Stimulated activated CD8-positive, alpha-beta memory T cell treated with anti-CD3 and anti-CD28 coated beads, Interleukin-12 subunit alpha, Interleukin-12 subunit beta, amount 100 ng/mL, for 4 hours (primary cell): ENCODE results near the gene CROCC2.

Source experiments
- DNase-seq: peaks from one replicate; pipeline ENCODE4 v3.0.0-alpha.2; 2020; ENCODE audit warnings: low read depth

Gene CROCC2

DNA sequence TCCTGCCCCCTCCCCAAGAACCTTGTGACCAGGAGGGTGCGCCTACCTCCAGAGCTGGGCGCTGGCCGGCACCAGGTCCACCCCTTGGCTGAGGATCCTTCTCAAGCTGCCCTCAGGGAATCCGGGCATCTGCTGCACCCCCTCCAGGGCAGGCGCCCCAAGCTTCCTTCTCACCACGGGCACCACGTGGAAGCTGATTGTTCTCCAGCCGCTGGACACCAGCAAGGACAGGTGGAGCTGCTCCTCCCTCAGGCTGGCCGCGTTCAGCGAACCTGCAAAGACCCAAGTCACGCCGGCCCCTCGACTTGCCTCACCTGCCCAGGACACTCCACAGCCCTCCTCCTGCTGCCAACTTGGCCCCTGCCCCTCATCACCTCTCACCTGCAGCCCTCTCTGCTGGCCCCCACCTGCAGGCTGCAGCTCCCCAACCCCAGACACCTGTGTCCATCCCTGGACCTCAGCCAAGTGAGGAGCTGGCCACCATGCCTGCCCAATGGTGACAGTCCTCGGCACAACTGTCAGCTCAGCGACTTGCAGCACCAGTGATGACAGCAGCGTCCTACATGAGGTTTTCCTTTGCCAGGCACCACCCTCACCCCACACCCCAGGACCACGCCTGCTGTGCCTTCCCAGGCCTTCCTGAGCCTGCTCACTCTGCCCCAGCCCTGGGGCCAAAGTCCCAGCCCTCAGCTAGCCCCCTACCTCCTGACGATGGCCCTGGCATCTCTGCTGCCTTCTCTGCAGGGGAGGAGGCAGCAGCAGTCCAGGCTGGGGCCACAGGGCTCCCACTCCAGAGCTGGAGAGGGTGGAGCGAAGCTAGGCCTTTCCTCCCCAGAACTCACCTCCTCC, 14.4 kb upstream of the CROCC2 start:
- DNase-seq: no peak

- no peak for DNase-seq
Measured at GRCh38 chr2:240892356-240892755, 13.8 kb upstream of the CROCC2 start.

DNA sequence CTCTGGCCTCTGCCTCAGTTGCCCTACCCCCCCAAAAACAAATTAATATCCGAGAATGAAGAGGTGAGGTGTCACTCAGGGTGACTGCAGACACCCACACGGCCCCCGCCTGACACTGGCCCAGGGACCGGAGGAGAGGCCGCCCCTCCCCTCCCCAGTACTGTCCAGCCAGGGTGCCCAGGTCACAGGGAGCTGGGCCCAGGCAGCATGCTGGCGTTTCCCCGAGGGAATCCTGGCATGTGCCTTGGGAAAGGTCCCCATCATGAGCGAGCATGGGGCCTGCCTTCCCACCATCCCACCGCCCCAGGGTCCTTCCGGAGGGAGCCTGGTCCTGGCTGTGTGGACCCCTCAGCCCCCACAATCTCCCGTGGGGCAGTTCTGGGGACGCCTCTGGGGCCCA, 13.2 kb upstream of the CROCC2 start:
- no peak for DNase-seq

DNA sequence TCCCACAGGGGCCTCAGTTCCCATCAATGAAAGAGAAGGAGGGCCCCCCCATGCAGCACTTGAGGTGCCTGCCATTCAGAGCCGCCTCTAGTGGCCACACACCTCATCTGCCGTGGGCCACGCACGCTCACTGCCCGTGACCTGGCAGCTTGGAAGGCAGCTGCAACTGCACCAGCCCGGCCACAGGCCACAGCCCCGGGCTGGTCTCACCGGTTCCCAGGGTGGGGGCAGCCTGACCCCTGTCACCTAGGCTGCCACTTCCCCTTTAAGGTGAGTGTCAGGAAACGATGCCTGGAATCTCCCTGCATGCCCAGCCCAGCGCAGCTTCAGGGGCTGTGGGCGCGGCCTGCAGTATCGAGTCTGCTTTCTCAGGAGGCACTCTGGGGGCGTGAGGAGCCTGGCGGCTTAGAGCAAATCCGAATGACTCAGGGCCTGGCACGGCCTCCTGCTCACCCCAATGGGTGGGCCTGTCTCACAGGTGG, 12.7 kb upstream of the CROCC2 start:
- no peak for DNase-seq

- no peak for DNase-seq
Measured at GRCh38 chr2:240894006-240894405, 12.1 kb upstream of the CROCC2 start.

DNA sequence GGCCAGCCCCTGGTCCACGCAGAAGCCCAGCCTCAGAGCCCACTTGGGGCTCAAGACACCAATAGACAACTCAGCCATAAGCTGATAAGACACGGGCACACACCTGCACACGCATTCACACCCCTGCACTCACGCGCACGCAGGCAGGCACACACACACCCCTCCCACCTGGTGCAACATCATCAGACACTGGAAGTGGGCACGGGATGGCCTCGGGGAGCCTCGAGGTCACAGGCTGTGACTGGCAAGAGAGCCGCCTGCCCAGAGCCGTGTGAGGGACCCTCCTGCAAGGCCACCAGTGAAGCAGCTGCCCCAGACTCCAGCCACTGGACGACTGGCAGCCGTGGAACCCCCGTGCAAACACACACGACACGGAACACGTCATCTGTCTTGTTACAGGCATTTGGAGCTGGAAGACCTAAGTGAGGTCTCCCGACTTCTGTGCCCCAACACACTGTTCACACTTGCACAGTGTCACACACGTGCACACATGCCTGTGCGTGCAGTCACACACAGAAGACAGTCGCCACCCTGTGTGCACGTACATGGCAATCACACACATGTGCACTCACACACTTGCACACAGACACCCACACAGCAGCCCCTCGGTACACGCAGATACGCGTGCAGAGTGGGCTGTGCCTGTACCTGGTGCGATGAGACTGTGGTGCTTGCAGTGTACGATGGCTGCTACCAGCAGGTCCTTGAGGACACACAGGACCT, 11.1 kb upstream of the CROCC2 start:
- DNase-seq: no peak

DNA sequence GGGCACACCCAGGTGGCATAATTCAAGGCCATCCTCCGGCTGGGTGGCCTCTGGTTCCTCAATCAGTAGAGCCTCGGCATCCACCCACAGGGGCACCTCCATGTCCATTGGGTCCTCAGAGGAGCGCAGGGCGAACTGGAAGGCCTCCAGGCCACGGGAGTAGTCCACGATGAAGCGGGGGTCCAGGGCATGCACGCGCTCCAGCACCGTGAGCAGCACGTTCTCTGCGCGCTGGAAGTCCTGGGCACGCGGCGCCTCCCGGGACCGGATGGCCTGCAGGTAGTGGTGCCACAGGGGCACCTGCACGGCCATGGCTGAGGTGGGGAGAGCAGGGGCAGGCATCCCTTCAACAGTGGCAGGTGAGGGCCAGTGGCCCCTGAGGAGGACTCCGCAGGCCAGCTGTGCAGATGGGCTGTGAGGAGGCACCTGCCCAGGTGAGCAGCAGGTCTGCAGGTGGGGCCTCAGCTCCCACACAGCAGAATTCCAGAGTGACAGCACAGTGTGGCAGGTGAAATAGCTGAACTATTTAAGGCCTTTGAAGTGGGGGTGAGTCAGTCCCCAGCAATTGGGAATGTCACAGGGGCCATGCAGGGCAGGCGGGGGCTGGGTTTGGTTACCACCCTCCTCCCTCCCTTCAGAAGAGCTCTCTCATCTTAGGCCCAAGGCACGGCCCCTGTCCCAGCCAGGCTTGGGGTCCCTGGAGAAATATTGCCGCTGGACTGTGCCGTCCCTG, 10.3 kb upstream of the CROCC2 start, which contains the start of gene MAB21L4:
MAB21L4 (minus strand) TSS at position 501 of the 733 bp plus-strand sequence; CDS start at position 342, 159 bp downstream.
- no peak for DNase-seq

GRCh38 chr2:240896394-240896793, 9.7 kb upstream of the CROCC2 start:
- DNase-seq: no peak

GRCh38 chr2:240896871-240897692, 9.1 kb upstream of the CROCC2 start:
- no peak for DNase-seq

GRCh38 chr2:240898108-240898730, 7.9 kb upstream of the CROCC2 start:
- no peak for DNase-seq

DNA sequence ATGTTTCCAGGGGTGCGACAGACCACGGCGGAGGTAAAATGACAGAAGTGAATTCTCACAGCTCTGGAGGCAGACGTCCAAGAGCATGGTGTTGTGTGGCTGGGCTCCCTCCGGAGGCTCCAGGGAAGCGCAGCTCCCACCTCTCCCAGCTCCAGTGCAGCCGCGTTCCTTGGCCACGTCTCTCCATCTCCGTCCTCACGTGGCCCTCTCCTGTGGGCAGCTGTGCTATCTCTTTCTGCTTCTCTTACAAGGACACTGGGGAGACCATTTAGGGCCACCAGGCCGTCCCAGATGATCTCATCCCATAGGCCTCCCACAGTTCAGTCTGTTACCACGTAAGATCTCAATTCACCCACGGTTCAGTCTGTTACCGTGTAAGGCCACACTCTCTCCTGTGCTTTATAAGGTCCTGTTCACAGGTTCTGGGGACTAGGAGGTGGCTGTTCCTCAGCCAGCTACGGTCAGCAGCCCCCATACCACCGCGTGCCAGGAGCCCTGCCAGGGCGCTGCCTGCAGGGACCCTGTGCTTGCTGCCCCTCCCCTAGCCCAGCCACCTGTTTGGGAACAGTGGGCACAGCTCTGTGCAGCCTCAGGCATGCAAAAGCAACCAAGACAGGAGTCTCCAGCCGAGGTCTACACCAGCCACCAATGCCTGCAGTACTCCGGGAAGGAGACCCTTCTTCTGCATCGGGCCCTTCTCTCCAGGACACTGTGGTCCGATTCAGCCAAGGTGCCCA, 7.2 kb upstream of the CROCC2 start:
- DNase-seq: no peak

DNA sequence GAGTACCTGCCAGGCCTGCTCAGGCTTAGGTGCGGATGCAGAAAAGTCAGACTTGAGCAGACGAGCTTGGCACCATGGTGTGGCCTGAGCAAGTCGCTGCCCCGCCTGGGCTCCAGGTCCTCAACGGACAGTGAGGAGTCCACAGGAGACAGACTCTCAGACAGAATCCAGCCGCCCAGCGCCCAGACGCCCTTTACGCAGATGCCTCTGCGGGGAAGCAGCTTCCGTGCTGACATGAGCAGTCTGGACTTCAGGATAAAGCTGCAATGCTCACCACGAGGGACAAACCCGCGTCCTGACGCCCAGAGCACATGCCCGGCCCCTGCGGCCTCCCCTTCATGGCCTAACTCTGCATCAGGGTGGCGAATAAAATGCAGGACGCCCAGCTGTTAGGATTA, 6.7 kb upstream of the CROCC2 start:
- no peak for DNase-seq

DNA sequence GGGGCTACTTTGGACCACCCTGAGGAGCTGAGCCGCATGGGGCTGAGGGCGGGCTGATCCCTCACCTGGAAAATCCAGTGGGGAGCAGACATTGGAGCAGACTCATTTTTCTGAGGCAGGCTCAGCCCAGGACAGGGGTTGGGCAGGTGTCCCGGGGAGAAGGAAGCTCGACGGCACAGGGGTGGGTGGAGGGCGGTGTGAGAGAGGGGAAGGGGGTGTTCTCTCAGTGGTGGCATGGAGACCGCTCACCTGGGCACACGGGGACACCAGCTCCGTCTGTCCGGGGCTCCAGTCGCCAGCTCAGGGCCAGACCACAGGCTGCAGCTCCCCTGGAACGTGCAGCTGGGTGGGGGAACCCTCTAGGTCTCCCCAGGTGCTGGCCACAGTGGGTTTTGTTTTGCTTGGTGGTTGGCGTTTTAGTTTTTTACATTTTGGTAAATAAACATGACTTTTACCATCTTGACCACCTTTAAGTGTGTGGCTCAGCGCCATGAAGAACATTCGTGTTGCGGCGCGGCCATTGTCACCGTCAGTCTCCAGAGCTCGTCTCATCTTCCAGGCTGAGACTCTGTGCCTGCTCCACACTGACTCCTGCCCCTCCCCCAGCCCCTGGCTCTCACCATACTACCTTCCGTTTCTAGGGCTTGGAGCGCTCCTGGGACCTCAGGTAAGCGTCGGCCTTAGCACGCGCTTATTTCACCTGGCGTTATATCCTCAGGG, 5.8 kb upstream of the CROCC2 start:
- DNase-seq: no peak

DNA sequence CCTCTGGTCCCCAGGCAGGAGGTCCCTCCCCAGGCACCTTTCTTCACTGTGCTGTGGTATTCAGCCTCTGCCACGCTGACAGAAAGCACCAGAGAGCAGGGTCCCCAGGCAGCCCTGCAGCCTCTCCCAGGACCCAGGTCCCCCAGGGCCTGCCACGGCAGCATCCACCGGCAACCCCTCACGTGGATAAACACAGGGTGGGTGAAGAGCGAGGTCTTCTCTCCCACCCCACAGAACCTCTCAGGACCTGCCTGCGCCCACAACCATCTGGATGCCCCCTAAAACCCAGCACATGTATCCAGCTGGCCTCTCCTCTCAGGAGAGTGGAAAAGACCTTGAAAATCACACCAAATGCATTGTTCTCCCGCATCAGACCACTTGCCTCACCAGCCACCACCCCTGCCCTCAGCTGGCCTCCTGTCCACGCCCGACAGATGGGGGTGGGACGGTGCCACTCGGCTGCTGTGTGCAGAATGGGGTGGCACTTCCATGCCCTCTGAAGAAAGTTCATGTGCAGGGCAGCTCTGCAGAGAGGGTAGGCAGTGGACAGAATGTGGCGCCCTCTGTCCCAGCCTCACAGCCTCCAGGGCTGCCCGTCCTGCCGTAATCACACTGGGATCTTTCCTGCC, 4.0 kb upstream of the CROCC2 start:
- DNase-seq: no peak

DNA sequence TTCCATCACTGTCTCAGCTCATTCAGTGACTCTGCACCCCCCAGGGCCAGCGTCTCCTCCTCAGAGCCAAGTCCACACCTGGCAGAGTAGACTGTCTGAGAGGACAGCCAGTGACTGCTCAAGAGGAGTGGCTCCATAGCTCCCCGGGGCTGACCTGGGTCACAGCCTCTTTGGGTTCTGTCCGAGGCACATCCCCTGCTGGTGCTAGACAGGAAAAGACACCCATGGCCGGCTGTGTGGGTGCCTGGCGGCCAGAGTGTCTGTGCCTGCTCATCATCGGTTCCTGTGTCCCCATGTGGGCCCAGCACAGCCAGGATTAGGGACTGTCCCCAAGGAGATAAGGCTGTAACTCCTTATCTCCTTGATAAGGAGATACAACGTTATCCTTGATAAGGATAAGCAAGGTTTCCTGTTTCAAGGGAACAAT, 3.5 kb upstream of the CROCC2 start:
- no peak for DNase-seq

GRCh38 chr2:240903191-240904060, 2.7 kb upstream of the CROCC2 start:
- no peak for DNase-seq

DNA sequence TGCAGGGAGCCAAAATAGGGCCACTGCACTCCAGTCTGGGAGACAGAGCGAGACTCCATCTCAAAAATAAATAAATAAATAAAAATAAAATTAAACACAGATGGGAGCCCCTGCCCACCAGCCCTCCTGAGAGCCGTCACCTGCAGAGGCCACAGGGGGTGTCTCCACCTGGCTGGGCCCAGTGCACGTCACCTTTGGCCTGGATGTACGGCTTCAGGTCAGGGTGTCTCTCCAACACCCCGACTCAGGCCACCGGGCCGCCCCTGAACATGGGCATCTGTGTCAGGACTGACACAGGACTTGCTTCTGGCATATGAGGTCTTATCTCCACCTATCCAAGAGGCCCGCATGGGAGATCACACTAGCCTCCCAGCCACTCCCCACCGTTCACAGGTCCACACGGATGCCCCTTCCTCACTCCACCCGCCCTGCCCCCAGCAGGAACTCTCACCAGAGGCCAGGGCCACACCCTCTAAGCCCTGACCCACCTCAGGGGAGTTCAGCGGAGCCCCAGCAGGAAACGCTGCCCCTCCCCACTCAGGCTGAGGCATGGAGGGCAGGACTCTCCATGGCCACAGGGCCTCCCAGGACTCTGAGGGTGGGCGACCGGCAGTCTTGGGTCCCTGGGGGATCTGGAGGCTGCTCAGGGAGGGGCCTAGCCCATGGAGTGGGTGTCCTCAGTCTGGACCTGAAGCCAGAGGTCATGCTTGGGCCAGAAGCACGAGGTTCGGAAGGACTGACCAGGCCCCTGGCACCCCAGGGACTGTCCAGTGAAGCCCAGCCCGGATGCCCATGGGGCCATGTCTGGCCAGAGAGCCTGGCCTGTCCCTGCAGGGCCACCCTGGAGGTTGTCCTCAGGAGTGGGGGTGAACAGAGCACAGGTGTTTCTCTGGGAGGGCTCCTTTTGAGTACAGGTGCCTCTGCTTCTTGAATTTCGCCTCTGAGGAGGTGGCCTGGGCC, 1.6 kb upstream of the CROCC2 start:
- no peak for DNase-seq
